OCI-LY7 (cell line): ENCODE data around the gene DUSP18.

Experiments
- EZH2phosphoT487 ChIP-seq: fragments of 200-600 bp; sonication (generic); IDR thresholded peaks from 2 replicates; pipeline ENCODE4 v1.6.1; 2018; ENCODE audit warnings: low read depth, borderline replicate concordance, mild to moderate bottlenecking, mixed run types, antibody characterized with exemption, low read length, moderate library complexity, mixed read lengths
- TF ChIP-seq, protein P1 (sequence below): fragments of 200-600 bp; sonication (generic); conservative IDR thresholded peaks from 2 replicates; pipeline ENCODE4 v1.5.1; 2014; ENCODE audit warnings: mild to moderate bottlenecking, antibody characterized with exemption, low read length, moderate library complexity, mixed read lengths

DNA sequence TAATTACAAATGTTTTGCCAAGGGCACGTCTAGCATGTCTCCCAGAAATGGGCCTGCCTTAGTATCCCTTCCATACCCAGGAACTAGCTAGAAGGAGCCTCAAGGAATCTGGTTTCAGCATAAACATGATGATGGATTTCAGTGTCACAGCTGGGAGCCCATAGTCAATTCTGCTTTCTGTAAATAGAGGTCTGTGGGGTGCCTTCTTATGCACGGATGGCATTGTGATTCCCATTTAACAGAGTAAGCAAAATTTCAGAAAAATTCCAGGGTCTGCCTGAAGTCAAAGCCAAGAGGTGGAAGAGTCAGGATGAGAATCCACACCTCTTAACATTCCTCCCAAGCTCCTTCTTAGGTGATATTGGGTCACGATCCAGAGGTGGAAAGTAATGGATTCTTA, 12.1 kb downstream of the DUSP18 start:
- TF ChIP-seq, protein P1, sequence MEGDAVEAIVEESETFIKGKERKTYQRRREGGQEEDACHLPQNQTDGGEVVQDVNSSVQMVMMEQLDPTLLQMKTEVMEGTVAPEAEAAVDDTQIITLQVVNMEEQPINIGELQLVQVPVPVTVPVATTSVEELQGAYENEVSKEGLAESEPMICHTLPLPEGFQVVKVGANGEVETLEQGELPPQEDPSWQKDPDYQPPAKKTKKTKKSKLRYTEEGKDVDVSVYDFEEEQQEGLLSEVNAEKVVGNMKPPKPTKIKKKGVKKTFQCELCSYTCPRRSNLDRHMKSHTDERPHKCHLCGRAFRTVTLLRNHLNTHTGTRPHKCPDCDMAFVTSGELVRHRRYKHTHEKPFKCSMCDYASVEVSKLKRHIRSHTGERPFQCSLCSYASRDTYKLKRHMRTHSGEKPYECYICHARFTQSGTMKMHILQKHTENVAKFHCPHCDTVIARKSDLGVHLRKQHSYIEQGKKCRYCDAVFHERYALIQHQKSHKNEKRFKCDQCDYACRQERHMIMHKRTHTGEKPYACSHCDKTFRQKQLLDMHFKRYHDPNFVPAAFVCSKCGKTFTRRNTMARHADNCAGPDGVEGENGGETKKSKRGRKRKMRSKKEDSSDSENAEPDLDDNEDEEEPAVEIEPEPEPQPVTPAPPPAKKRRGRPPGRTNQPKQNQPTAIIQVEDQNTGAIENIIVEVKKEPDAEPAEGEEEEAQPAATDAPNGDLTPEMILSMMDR, result no peak
- no peak for TF ChIP-seq EZH2phosphoT487
